Astrocyte of the spinal cord (primary cell): Measurements from ENCODE around the gene PDIK1L.
"Not testable (repeated sequence)": the region's sequence is repeated elsewhere in the genome, so short reads cannot be mapped to it uniquely, and the experiment has no call there.

ENCODE experiments used
- DNase-seq: peaks from one replicate; pipeline ENCODE4 v3.0.0; 2011; ENCODE audit warnings: low read depth, low spot score
- H3K4me3 ChIP-seq: 2 replicates; pipeline ENCODE4 v1.5.1; 2011; ENCODE audit warnings: low read depth, mild to moderate bottlenecking, low read length, moderate library complexity
- in situ Hi-C: cut with HindIII; loops from 2 replicates; pipeline ENCODE4 v1.10.0; 2017; ENCODE audit warnings: low sequenced_read_pairs
- TF ChIP-seq, protein P1 (sequence below): IDR thresholded peaks from 2 replicates; pipeline ENCODE4 v1.5.1; 2012; ENCODE audit warnings: low read depth, mild to moderate bottlenecking, low read length, inconsistent platforms

Gene PDIK1L

DNA sequence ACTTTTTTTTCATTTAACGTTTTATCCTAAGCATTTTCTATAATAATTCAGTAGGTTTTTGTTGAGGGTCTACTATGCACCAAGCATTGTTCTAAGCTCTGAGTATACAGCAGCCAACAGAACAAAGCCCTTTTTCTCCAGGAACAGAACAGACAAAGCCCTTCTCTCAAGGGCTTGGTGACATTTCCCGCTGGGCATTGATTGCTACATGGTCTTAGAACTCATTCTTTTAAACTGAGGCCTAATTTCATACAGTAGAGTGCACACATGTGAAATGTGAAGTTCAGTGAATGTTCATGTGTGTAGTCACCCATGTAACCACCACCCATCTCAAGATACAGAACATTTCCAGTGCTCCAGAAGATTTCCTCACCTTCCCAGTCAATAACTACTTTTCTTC lies 15.2 kb upstream of the PDIK1L start:
- H3K4me3 ChIP-seq = no peak overlapping the region
- no peak for DNase-seq
- in situ Hi-C loops = no loop called here
- TF ChIP-seq, protein P1, sequence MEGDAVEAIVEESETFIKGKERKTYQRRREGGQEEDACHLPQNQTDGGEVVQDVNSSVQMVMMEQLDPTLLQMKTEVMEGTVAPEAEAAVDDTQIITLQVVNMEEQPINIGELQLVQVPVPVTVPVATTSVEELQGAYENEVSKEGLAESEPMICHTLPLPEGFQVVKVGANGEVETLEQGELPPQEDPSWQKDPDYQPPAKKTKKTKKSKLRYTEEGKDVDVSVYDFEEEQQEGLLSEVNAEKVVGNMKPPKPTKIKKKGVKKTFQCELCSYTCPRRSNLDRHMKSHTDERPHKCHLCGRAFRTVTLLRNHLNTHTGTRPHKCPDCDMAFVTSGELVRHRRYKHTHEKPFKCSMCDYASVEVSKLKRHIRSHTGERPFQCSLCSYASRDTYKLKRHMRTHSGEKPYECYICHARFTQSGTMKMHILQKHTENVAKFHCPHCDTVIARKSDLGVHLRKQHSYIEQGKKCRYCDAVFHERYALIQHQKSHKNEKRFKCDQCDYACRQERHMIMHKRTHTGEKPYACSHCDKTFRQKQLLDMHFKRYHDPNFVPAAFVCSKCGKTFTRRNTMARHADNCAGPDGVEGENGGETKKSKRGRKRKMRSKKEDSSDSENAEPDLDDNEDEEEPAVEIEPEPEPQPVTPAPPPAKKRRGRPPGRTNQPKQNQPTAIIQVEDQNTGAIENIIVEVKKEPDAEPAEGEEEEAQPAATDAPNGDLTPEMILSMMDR = no peak

- peak; percentile 19 for DNase-seq
- in situ Hi-C loops = no loop called here
- TF ChIP-seq, protein P1 = no peak
- H3K4me3 ChIP-seq = no peak overlapping the region
These were observed 13.9 kb upstream of the PDIK1L start for GRCh38 chr1:26097696-26098095.

DNA sequence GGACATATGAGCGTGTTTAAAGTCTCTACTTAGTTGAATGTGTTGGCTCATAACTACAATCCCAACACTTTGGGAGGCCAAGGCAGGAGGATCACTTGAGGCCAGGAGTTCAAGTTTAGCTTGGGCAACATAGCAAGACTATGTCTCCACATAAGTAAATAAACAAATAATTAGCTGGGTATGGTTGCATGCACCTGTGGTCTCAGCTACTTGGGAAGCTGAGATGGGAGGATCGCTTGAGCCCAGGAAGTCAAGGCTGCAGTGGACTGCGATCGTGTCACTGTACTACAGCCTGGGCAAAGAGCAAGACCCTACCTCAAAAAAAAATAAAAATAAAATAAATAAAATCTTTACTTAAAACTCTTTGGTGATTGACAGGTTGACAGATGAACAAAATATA lies 13.0 kb upstream of the PDIK1L start:
- no peak overlapping the region for H3K4me3 ChIP-seq
- TF ChIP-seq, protein P1 = no peak
- in situ Hi-C loops = no loop called here
- no peak for DNase-seq

- in situ Hi-C loops = no loop called here
- no peak overlapping the region for H3K4me3 ChIP-seq
- no peak for DNase-seq
- TF ChIP-seq, protein P1 = no peak
These were observed 11.8 kb upstream of the PDIK1L start for GRCh38 chr1:26099780-26100179.

DNA sequence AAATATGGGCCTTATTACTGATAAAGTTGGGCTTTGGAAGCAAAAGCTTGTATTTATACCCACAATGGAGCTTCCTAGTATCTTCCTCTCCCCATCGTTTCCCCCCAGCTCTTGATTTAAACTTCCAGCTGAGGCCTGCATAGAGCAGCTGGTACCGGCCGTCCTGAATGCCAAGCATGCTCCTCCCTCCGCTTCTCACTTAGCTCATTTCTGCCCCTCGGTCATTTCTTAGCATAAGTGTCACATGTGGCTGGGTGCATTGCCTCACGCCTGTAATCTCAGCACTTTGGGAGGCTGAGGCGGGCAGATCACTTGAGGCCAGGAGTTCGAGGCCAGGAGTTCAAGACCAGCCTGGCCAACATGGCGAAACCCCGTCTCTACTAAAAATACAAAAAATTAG lies 11.4 kb upstream of the PDIK1L start:
- DNase-seq, H3K4me3 ChIP-seq, in situ Hi-C loops: not testable (repeated sequence)

GRCh38 chr1:26102119-26102518 lies 9.5 kb upstream of the PDIK1L start:
- in situ Hi-C loops = no loop called here
- DNase-seq = no peak
- H3K4me3 ChIP-seq = no peak overlapping the region
- TF ChIP-seq, protein P1 = no peak

DNA sequence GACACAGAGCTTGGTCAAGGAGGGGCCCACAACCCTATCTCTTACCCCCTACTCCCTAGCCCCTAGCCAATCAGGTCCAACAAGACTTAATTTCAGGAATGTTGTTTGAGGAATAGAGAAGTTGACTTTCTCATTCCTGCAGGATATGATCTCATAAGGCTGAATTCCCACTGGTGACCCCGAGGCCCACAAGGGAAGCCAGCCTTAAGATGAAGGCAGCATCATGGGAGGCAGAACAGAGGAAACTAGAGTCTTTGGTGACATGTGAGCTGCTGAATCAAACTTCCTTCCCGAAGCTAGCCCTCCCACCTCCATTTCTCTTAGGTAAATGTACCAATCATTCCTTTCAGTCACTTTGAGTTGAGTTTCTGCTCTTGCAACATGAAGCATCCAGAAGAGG lies 9.1 kb upstream of the PDIK1L start:
- no peak for DNase-seq
- H3K4me3 ChIP-seq = no peak overlapping the region
- in situ Hi-C loops = no loop called here
- TF ChIP-seq, protein P1 = no peak

- H3K4me3 ChIP-seq, DNase-seq, in situ Hi-C loops: not testable (repeated sequence)
These were observed 6.4 kb upstream of the PDIK1L start for GRCh38 chr1:26105226-26105548.
